GM06990 (cell line): ENCODE measurements around the gene CMTM5.
"Not testable (repeated sequence)": the region's sequence is repeated elsewhere in the genome, so short reads cannot be mapped to it uniquely, and the experiment has no call there.

ENCODE experiments used
- DNase-seq: peaks from one replicate; pipeline ENCODE4 v3.0.0-alpha.2; 2011; ENCODE audit not compliant: insufficient read length; ENCODE audit errors: extremely low read depth
- H3K27me3 ChIP-seq: replicated peaks from 2 replicates; pipeline ENCODE4 v1.6.0; 2011; ENCODE audit warnings: low read length; ENCODE audit not compliant: control insufficient read depth, insufficient read depth
- H3K36me3 ChIP-seq: 2 replicates; pipeline ENCODE4 v1.5.1; 2011; ENCODE audit warnings: low read length; ENCODE audit not compliant: control insufficient read depth, insufficient read depth
- H3K4me3 ChIP-seq: replicated peaks from 2 replicates; pipeline ENCODE4 v1.5.1; 2011; ENCODE audit warnings: low read depth, mild to moderate bottlenecking, control low read depth, low read length
- TF ChIP-seq, protein P1 (sequence below): IDR thresholded peaks from 2 replicates; pipeline ENCODE4 v1.5.1; 2011; ENCODE audit warnings: low read length, control low read depth, mild to moderate bottlenecking, inconsistent platforms; ENCODE audit not compliant: insufficient read depth, poor library complexity, severe bottlenecking

The CMTM5 gene

GRCh38 chr14:23396126-23396525 lies 19.3 kb downstream of the CMTM5 start:
- no peak for DNase-seq
- no peaks in the 10 kb centered on the region for H3K27me3 ChIP-seq
- TF ChIP-seq, protein P1, sequence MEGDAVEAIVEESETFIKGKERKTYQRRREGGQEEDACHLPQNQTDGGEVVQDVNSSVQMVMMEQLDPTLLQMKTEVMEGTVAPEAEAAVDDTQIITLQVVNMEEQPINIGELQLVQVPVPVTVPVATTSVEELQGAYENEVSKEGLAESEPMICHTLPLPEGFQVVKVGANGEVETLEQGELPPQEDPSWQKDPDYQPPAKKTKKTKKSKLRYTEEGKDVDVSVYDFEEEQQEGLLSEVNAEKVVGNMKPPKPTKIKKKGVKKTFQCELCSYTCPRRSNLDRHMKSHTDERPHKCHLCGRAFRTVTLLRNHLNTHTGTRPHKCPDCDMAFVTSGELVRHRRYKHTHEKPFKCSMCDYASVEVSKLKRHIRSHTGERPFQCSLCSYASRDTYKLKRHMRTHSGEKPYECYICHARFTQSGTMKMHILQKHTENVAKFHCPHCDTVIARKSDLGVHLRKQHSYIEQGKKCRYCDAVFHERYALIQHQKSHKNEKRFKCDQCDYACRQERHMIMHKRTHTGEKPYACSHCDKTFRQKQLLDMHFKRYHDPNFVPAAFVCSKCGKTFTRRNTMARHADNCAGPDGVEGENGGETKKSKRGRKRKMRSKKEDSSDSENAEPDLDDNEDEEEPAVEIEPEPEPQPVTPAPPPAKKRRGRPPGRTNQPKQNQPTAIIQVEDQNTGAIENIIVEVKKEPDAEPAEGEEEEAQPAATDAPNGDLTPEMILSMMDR = no peak

DNA sequence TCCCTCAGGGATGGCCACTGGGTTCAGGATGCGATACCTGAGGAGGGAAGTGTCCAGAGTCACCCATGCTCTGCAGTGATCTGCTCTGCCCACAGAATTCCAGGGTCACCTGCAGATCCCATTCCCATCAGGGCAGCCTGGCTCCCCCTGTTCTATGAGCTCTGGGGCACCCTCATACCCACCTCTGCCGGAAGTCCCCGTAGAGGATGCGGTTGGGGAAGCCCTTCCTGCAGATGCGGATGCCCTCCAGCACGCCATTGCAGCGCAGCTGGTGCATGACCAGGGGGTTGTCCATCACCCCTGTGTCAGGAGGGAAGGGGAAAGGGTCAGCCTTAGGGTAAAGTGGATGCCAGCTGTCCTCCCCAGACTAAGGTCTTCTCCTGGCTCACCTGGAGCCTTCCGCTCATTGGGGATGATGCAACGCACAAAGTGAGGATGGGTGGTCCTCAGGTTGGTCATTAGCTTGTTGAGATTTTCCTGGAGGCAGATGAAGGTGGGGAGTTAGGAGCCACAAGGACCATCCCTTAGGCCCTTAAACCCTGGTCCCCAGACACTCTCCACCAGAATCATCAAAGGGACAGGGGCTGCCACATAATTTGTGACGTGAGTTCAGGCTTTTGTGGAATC lies 20.0 kb downstream of the CMTM5 start:
- H3K36me3 ChIP-seq = no peaks in the 10 kb centered on the region
- TF ChIP-seq, protein P1 = no peak
- no peak for DNase-seq
- H3K4me3 ChIP-seq = no peak overlapping the region
- peaks cover under 1% of the 10 kb centered on the region; the same call in 1 of the 2 replicates for H3K27me3 ChIP-seq

More at GRCh38 chr14:23396126-23396525, 19.3 kb downstream of the CMTM5 start:
- Histone ChIP-seq H3K36me3 (no peaks in the 10 kb centered on the region), H3K4me3 (no peak overlapping the region)

DNA sequence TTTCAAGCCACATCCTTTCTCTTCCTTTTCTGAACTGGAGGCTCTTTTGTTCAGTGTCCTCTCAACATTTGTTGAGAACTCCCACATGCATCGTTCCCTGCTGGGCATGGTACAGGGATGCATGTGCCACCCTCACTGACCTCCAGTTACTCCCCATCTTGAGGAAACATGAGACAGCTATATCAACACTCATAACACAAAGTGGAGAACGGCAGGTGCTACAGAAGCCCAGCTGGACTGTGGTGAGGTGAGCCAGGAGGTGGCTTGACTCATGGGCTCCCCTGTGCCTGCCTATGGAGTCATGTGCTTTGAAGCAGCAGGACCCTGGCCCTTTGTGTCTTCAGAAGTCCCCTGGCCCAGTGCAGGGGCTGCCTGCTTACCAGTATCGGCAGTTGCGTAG lies 21.5 kb downstream of the CMTM5 start:
- no peaks in the 10 kb centered on the region for H3K36me3 ChIP-seq

GRCh38 chr14:23399136-23399535 lies 22.3 kb downstream of the CMTM5 start:
- DNase-seq = no peak
- no peak overlapping the region for H3K4me3 ChIP-seq
- no peaks in the 10 kb centered on the region for H3K36me3 ChIP-seq
- H3K27me3 ChIP-seq = peaks cover 5% of the 10 kb centered on the region
- TF ChIP-seq, protein P1 = no peak

More for the DNA sequence above, 21.5 kb downstream of the CMTM5 start:
- no peak overlapping the region for H3K4me3 ChIP-seq
- TF ChIP-seq, protein P1 = no peak
- peaks cover 3% of the 10 kb centered on the region; the same call in 1 of the 2 replicates for H3K27me3 ChIP-seq
- DNase-seq = no peak

GRCh38 chr14:23399591-23399990 lies 22.7 kb downstream of the CMTM5 start:
- DNase-seq = no peak
- TF ChIP-seq, protein P1 = no peak
- Histone ChIP-seq H3K4me3 (no peak overlapping the region), H3K36me3 (no peaks in the 10 kb centered on the region), H3K27me3 (peaks cover 5% of the 10 kb centered on the region)

DNA sequence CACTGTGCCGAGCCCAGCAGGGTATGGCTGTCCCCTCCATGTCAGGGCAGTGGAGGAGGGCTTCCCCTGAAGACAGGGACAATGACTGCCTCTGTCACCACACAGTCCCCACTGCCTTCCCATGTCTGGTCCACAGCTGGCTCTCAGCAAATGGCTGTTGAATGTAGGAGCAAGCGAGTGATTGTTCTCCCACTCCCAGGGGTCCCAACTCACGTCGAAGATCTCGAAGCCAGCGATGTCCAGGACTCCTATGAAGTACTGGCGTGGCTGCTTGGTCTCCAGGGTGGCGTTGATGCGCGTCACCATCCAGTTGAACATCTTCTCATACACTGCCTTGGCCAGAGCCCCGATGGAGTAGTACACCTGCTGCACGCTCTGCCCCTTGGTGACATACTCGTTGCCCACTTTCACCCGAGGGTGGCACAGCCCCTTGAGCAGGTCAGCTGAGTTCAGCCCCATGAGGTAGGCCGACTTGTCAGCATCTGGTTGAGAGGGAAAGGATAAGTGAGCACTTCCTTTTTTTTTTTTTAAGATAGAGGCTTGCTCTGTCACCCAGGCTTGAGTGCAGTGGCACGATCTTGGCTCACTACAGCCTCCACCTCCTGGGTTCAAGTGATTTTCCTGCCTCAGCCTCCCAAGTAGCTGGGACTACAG lies 23.8 kb downstream of the CMTM5 start:
- H3K27me3 ChIP-seq, DNase-seq, H3K36me3 ChIP-seq, H3K4me3 ChIP-seq: not testable (repeated sequence)
